Right lobe of liver (tissue), 6 donors: ENCODE data around the gene ATE1. TPM values are rescaled to one million over a fixed set of nuclear protein-coding genes. Genes with fewer than 3 reads are reported as not detected.
A peak's percentile ranks its signal among the peaks of the same experiment; 100 is the strongest.
"Not testable (repeated sequence)": the region's sequence is repeated elsewhere in the genome, so short reads cannot be mapped to it uniquely, and the experiment has no call there.

Experiments
- ATAC-seq, 4 donors: fragments of 200-7000 bp; cut with Tn5 transposase; one replicate each; pipeline ENCODE4 v1.9.1; 2020; ENCODE audit warnings: mild to moderate bottlenecking in 4 of 4, moderate library complexity in 4 of 4
- DNase-seq, 3 donors: peaks; one replicate each; pipeline ENCODE4 v3.0.0-alpha.2; 2020
- H3K27ac ChIP-seq, 3 donors: fragments of 200-600 bp; one replicate each; pipeline ENCODE4 v1.8.0; 2022
- H3K27me3 ChIP-seq, 2 donors: fragments of 200-600 bp; one replicate each; pipeline ENCODE4 v1.8.0; 2022
- H3K36me3 ChIP-seq, 4 donors: fragments of 200-600 bp; sonication (generic) in 1 of 4; one replicate each; pipeline versions ENCODE4 v1.5.1 to v1.8.0; 2017 to 2022; ENCODE audit warnings: control low read depth in 1 of 4
- H3K4me1 ChIP-seq, 4 donors: fragments of 200-600 bp; sonication (generic) in 1 of 4; one replicate each; pipeline versions ENCODE4 v1.5.1 to v1.8.0; 2017 to 2022; ENCODE audit warnings: control low read depth in 1 of 4
- H3K4me3 ChIP-seq, 3 donors: fragments of 200-600 bp; one replicate each; pipeline ENCODE4 v1.8.0; 2022
- H3K9me3 ChIP-seq, 4 donors: fragments of 200-600 bp; sonication (generic) in 1 of 4; one replicate each; pipeline versions ENCODE4 v1.5.1 to v1.8.0; 2017 to 2022; ENCODE audit warnings: control low read depth in 1 of 4
- CTCF ChIP-seq, 4 donors: fragments of 200-600 bp in 3 of 4; fragments of 450-650 bp in 1 of 4; IDR thresholded peaks; one replicate each; pipeline versions ENCODE4 v1.5.1 to v1.8.0; 2016 to 2022; ENCODE audit warnings: antibody characterized with exemption in 4 of 4, mild to moderate bottlenecking in 2 of 4
- POLR2A ChIP-seq: fragments of 450-650 bp; IDR thresholded peaks from one replicate; pipeline ENCODE4 v1.6.1; 2017; ENCODE audit warnings: antibody characterized with exemption, mild to moderate bottlenecking
- WGBS: methylation state at CpG from one replicate; pipeline ENCODE4 v1.1.6; 2018; ENCODE audit warnings: low coverage, low lambda C conversion rate; ENCODE audit not compliant: insufficient coverage; ENCODE audit errors: missing lambda C conversion rate; 5-methylcytosine and 5-hydroxymethylcytosine counted together
- intact Hi-C, 2 donors: fragments of 100-400 bp; cut with DNase I; formaldehyde crosslinking; loops; one replicate each; pipeline versions ENCODE4 v1.11.2 to v1.14.1; 2022
- total RNA-seq, 6 experiments: library from RNA; depleted of rRNA in 2 of 6; stranded (reverse); fragments of >200 nt in 2 of 6; fragmentation: NEBNext Ultra II Directional in 3 of 6; extraction: Animal tissue kit (Norgen Biotek cat#: 25700) in 3 of 6; gene quantifications; one replicate each; pipeline versions ENCODE4 v1.1.0 to v1.2.4, GENCODE V29; 2016 to 2023
- donor health status: DM: no; HTN: yes; CAD: no.
- donor health status: DM: no; HTN: no; CAD: no.
- donor health status: DM: no; HTN: no; CAD: no.
- donor health status: DM: no; HTN: yes; CAD: no.
- donor health status: DM: no; HTN: yes; CAD: no.

The ATE1 gene
- total RNA-seq, 6 experiments from 2014 or later = 17.7 to 21.6 (median 19.9) TPM

GRCh38 chr10:121929585-121930267 is 1.9 kb upstream of the ATE1 start:
- H3K4me3 ChIP-seq, H3K27ac ChIP-seq, ATAC-seq, H3K36me3 ChIP-seq, DNase-seq, intact Hi-C loops, H3K27me3 ChIP-seq, H3K9me3 ChIP-seq: not testable (repeated sequence)
- 86% methylated on average over 13 of the region's 14 CpGs for WGBS
- peaks cover 0 to 42% (median 8%) of the 10 kb centered on the region in 4 donors for H3K4me1 ChIP-seq

DNA sequence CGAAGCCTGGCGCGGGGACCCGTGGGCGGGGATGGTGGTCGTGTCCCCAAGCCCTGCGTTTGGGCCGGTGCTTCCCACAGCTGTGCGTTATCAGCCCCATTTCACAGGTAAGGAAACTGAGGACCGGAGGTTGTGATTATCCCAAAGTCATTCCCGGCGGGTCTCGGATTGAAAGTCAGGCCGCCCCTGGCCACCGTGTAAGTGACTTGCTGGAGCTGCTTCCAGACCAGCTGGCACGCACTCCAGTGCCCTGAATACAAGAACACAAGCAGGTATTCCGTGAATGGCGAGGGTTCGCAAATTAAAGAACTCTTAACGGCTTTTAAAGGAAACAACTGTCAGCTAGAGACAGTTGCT is 675 bp upstream of the ATE1 start:
- peak; percentile 19 to 40 (median 32) for ATAC-seq
- no peaks in the 10 kb centered on the region for H3K36me3 ChIP-seq
- TF ChIP-seq CTCF (IDR thresholded peaks at IDR 0.05) (no peak), POLR2A (no peak)
- 2% methylated on average over 10 of the region's 20 CpGs for WGBS
- peak overlapping the region; percentile 92 to 95 (median 93) for H3K4me3 ChIP-seq
- intact Hi-C loops = no loop called here
- peak overlapping the region; percentile 97 to 99 (median 98) for H3K27ac ChIP-seq
- no peaks in the 10 kb centered on the region for H3K27me3 ChIP-seq
- peak in 2 of 3 donors; percentile 63 to 66 for DNase-seq
- H3K4me1 ChIP-seq = peaks cover 0 to 41% (median 8%) of the 10 kb centered on the region in 4 donors
- H3K9me3 ChIP-seq = no peaks in the 10 kb centered on the region

- Histone ChIP-seq H3K9me3 (no peaks in the 10 kb centered on the region), H3K27ac (peak overlapping the region; percentile 97 to 99 (median 98)), H3K27me3 (no peaks in the 10 kb centered on the region), H3K4me3 (peak overlapping the region; percentile 92 to 95 (median 93)), H3K36me3 (peaks cover 0 to 2% (median 0%) of the 10 kb centered on the region in 4 donors), H3K4me1 (peaks cover 0 to 41% (median 8%) of the 10 kb centered on the region in 4 donors)
- WGBS = 1% methylated on average over 23 of the region's 48 CpGs
- peak; percentile 66 to 76 (median 74) for DNase-seq
- ATAC-seq = peak; percentile 59 to 70 (median 66)
- intact Hi-C loops = no loop called here
- TF ChIP-seq CTCF (IDR thresholded peaks at IDR 0.05) (no peak), POLR2A (no peak)
Measured at GRCh38 chr10:121927318-121927840, 452 bp downstream of the ATE1 start.

GRCh38 chr10:121926671-121927317 is 1.0 kb downstream of the ATE1 start:
- H3K4me1 ChIP-seq = peaks cover 0 to 41% (median 8%) of the 10 kb centered on the region in 4 donors
- H3K4me3 ChIP-seq = peak overlapping the region; percentile 92 to 95 (median 93)
- under 1% methylated on average over 20 of the region's 20 CpGs for WGBS
- H3K27ac ChIP-seq = peak overlapping the region; percentile 97 to 99 (median 98)
- no peaks in the 10 kb centered on the region for H3K27me3 ChIP-seq
- DNase-seq (no peak), ATAC-seq (peak in 3 of 4 donors; percentile 3 to 25 (median 10))
- TF ChIP-seq CTCF (IDR thresholded peaks at IDR 0.05) (no peak), POLR2A (no peak)
- H3K36me3 ChIP-seq = peaks cover 0 to 7% (median 0%) of the 10 kb centered on the region in 4 donors
- intact Hi-C loops = no loop called here
- no peaks in the 10 kb centered on the region for H3K9me3 ChIP-seq

DNA sequence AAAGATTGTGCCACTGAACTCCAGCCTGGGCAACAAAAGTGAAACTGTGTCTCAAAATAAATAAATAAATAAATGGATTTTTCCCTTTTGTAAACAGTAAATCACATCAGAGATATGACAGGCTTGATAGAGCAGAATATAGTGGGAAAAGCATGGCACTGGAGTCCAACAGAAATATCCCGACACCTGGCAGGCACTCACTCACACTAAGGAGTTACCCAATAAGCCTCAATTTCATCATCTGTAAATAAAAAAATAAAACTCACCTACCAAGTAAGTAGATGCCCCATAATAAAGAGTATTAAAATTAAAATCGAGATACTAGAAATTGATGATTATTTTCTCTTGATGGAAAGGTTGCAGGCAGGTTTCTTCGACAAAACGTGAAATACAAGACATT is 1.7 kb downstream of the ATE1 start:
- H3K36me3 ChIP-seq = peaks cover 0 to 11% (median 0%) of the 10 kb centered on the region in 4 donors
- H3K9me3 ChIP-seq = no peaks in the 10 kb centered on the region
- DNase-seq = peak in 1 of 3 donors; percentile 54
- no peak for TF ChIP-seq POLR2A
- TF ChIP-seq CTCF (IDR thresholded peaks at IDR 0.05) = no peak
- H3K4me3 ChIP-seq = peak overlapping the region; percentile 92 to 95 (median 93)
- peak overlapping the region; percentile 97 to 99 (median 98) for H3K27ac ChIP-seq
- ATAC-seq = peak; percentile 5 to 51 (median 20)
- no peaks in the 10 kb centered on the region for H3K27me3 ChIP-seq
- 36% methylated on average over 4 of the region's 4 CpGs for WGBS
- intact Hi-C loops = no loop called here
- peaks cover 0 to 41% (median 8%) of the 10 kb centered on the region in 4 donors for H3K4me1 ChIP-seq
